Astrocyte (in vitro differentiated cells and primary cell): ENCODE data around the gene PIK3C2B. TPM values are rescaled to one million over a fixed set of nuclear protein-coding genes. Genes with fewer than 3 reads are reported as not detected.

ENCODE experiments used
- DNase-seq: peaks from one replicate; pipeline ENCODE4 v3.0.0-alpha.2; 2010; ENCODE audit warnings: low read depth
- FAIRE-seq: peaks from 2 replicates; lab custom pipeline; 2011; peaks lifted over from hg19 to GRCh38; lab: Jason Lieb, UNC
- H2AFZ ChIP-seq: 2 replicates; pipeline ENCODE4 v1.6.0; 2012; ENCODE audit warnings: low read depth, low read length, inconsistent platforms
- H3K27ac ChIP-seq: 2 replicates; pipeline ENCODE4 v1.5.1; 2011; ENCODE audit warnings: low read depth, low read length, inconsistent platforms
- H3K27me3 ChIP-seq: 2 replicates; pipeline ENCODE4 v1.6.0; 2011; ENCODE audit warnings: low read length, inconsistent platforms; ENCODE audit not compliant: insufficient read depth
- H3K36me3 ChIP-seq: 2 replicates; pipeline ENCODE4 v1.5.1; 2011; ENCODE audit warnings: low read length, inconsistent platforms; ENCODE audit not compliant: insufficient read depth
- H3K4me1 ChIP-seq: 2 replicates; pipeline ENCODE4 v1.5.1; 2011; ENCODE audit warnings: low read length, inconsistent platforms; ENCODE audit not compliant: insufficient read depth
- H3K4me2 ChIP-seq: 2 replicates; pipeline ENCODE4 v1.6.0; 2012; ENCODE audit warnings: low read length, inconsistent platforms
- H3K4me3 ChIP-seq: 2 replicates; pipeline ENCODE4 v1.5.1; 2011; ENCODE audit warnings: low read depth, mild to moderate bottlenecking, low read length, inconsistent platforms; ENCODE audit not compliant: insufficient read depth
- H3K79me2 ChIP-seq: 2 replicates; pipeline ENCODE4 v1.6.0; 2012; ENCODE audit warnings: mild to moderate bottlenecking, low read length, inconsistent platforms; ENCODE audit not compliant: insufficient read depth
- H3K9ac ChIP-seq: 2 replicates; pipeline ENCODE4 v1.6.0; 2012; ENCODE audit warnings: mild to moderate bottlenecking, low read length, inconsistent platforms
- H3K9me3 ChIP-seq: 2 replicates; pipeline ENCODE4 v1.5.1; 2012; ENCODE audit warnings: low read depth, mild to moderate bottlenecking, low read length, inconsistent platforms; ENCODE audit not compliant: insufficient read depth
- H4K20me1 ChIP-seq: 2 replicates; pipeline ENCODE4 v1.6.0; 2012; ENCODE audit warnings: low read length, inconsistent platforms; ENCODE audit not compliant: insufficient read depth
- H3K27ac Mint-ChIP-seq: one replicate; pipeline ENCODE4 v1.8.0; 2021; ENCODE audit warnings: mild to moderate bottlenecking, mixed read lengths; ENCODE audit not compliant: unreplicated experiment
- H3K27me3 Mint-ChIP-seq: one replicate; pipeline ENCODE4 v1.8.0; 2021; ENCODE audit warnings: low read depth, mixed read lengths; ENCODE audit not compliant: unreplicated experiment
- H3K36me3 Mint-ChIP-seq: one replicate; pipeline ENCODE4 v1.8.0; 2021; ENCODE audit warnings: low read depth, mixed read lengths; ENCODE audit not compliant: unreplicated experiment
- H3K4me1 Mint-ChIP-seq: one replicate; pipeline ENCODE4 v1.8.0; 2021; ENCODE audit warnings: low read depth, mixed read lengths; ENCODE audit not compliant: unreplicated experiment
- H3K4me3 Mint-ChIP-seq: one replicate; pipeline ENCODE4 v1.8.0; 2021; ENCODE audit warnings: mild to moderate bottlenecking, moderate library complexity, mixed read lengths; ENCODE audit not compliant: unreplicated experiment
- H3K9me3 Mint-ChIP-seq: one replicate; pipeline ENCODE4 v1.8.0; 2021; ENCODE audit warnings: mild to moderate bottlenecking, mixed read lengths; ENCODE audit not compliant: unreplicated experiment
- EZH2 ChIP-seq: IDR thresholded peaks from 2 replicates; pipeline ENCODE4 v1.6.1; 2012; ENCODE audit warnings: mild to moderate bottlenecking, low read length, inconsistent platforms; ENCODE audit not compliant: insufficient read depth
- total RNA-seq: library from RNA; stranded (reverse); gene quantifications from 2 replicates; pipeline ENCODE4 v1.2.1, GENCODE V29; 2021
- TF ChIP-seq, protein P1 (sequence below): IDR thresholded peaks from 2 replicates; pipeline ENCODE4 v1.5.1; 2011; ENCODE audit warnings: low read depth, mild to moderate bottlenecking, inconsistent platforms, low read length, moderate library complexity; ENCODE audit not compliant: insufficient read depth

The PIK3C2B gene
- total RNA-seq, 1 donor from 2014 or later = 19.3 TPM

DNA sequence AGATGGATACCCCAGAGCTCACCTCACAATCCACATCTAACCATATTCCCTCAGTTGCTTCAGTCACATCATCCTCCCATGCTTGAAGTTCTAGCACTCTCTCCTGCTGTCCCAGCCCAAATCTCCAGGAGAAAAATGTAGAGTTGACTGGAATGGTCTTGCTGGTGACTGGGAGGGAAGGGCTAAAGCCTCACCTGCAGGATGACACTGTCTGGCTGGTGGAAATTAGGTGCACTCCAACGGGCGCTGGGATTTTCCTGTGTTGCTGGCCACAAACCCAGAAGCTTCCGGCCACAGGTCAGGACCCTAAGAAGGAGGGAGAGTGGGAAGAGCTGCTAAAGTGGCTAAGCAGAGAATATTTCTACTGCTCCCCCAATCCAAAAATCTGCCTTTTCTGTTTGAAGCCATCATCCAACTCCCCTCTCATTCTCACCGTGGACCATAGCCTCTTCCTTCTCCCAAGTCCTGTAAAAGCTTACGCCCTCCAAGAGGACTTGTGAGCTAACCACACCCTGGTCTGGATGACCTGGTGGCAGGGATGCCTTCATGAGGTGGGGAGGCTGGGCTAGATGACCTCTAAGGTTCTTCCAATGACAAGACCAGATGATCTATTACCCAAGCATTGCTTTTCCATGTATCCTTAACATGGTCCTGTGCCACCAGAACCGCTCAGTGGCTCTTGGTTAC lies 45.5 kb downstream of the PIK3C2B start:
- no peak overlapping the region for H3K27ac Mint-ChIP-seq
- DNase-seq (no peak), FAIRE-seq (no peak)
- TF ChIP-seq, protein P1, sequence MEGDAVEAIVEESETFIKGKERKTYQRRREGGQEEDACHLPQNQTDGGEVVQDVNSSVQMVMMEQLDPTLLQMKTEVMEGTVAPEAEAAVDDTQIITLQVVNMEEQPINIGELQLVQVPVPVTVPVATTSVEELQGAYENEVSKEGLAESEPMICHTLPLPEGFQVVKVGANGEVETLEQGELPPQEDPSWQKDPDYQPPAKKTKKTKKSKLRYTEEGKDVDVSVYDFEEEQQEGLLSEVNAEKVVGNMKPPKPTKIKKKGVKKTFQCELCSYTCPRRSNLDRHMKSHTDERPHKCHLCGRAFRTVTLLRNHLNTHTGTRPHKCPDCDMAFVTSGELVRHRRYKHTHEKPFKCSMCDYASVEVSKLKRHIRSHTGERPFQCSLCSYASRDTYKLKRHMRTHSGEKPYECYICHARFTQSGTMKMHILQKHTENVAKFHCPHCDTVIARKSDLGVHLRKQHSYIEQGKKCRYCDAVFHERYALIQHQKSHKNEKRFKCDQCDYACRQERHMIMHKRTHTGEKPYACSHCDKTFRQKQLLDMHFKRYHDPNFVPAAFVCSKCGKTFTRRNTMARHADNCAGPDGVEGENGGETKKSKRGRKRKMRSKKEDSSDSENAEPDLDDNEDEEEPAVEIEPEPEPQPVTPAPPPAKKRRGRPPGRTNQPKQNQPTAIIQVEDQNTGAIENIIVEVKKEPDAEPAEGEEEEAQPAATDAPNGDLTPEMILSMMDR = no peak
- no peak for TF ChIP-seq EZH2
- Histone ChIP-seq H3K27ac (no peak overlapping the region), H2AFZ (no peak overlapping the region), H3K36me3 (no peaks in the 10 kb centered on the region), H3K4me1 (no peaks in the 10 kb centered on the region), H4K20me1 (no peaks in the 10 kb centered on the region), H3K9ac (no peak overlapping the region), H3K9me3 (no peaks in the 10 kb centered on the region), H3K79me2 (no peaks in the 10 kb centered on the region), H3K27me3 (peaks cover 2% of the 10 kb centered on the region), H3K4me2 (no peak overlapping the region), H3K4me3 (no peak overlapping the region)
- H3K27me3 Mint-ChIP-seq = peaks cover 8% of the 10 kb centered on the region
- H3K9me3 Mint-ChIP-seq = no peaks in the 10 kb centered on the region
- H3K36me3 Mint-ChIP-seq = peaks cover 39% of the 10 kb centered on the region
- H3K4me3 Mint-ChIP-seq = no peak overlapping the region
- no peaks in the 10 kb centered on the region for H3K4me1 Mint-ChIP-seq

DNA sequence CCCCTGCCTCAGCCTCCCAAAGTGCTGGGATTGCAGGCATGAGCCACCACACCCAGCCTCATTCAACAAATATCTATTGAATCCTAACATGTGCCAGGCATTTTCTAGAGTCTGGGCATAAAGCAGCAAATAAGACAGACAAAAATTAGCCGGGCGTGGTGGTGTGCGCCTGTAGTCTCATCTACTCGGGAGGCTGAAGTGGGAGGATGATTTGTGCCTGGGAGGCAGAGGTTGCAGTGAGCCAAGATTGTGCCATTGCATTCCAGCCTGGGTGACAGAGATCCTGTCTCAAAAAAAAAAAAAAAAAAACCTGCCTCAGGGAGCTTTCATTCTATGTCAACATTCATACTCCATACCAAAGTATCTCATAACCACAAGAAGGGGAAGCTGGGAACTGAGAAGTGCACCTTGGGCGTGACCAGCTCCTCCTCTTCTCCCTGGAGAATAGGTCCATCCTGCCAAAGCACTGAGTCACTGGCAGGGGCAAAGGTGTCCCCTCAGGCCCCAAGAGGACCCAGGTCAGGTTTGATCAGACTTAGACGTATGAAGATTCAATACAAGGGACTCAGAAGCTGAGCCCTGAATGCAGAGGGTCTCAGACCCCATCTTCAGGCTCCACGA lies 46.2 kb downstream of the PIK3C2B start:
- peaks cover 2% of the 10 kb centered on the region for H3K27me3 ChIP-seq
- no peak overlapping the region for H3K9ac ChIP-seq
- no peak overlapping the region for H3K4me3 ChIP-seq
- H3K27ac ChIP-seq = no peak overlapping the region
- no peak for FAIRE-seq
- no peak overlapping the region for H2AFZ ChIP-seq
- no peaks in the 10 kb centered on the region for H3K9me3 Mint-ChIP-seq
- H3K27ac Mint-ChIP-seq = no peak overlapping the region
- H3K27me3 Mint-ChIP-seq = peaks cover 9% of the 10 kb centered on the region
- TF ChIP-seq, protein P1 = no peak
- no peak for TF ChIP-seq EZH2
- peaks cover 41% of the 10 kb centered on the region for H3K36me3 Mint-ChIP-seq
- H3K4me3 Mint-ChIP-seq = no peak overlapping the region
- H3K79me2 ChIP-seq = no peaks in the 10 kb centered on the region
- no peaks in the 10 kb centered on the region for H3K36me3 ChIP-seq
- H3K4me1 ChIP-seq = no peaks in the 10 kb centered on the region
- H4K20me1 ChIP-seq = no peaks in the 10 kb centered on the region
- H3K9me3 ChIP-seq = no peaks in the 10 kb centered on the region
- peaks cover 3% of the 10 kb centered on the region for H3K4me1 Mint-ChIP-seq
- no peak overlapping the region for H3K4me2 ChIP-seq
- DNase-seq = no peak

DNA sequence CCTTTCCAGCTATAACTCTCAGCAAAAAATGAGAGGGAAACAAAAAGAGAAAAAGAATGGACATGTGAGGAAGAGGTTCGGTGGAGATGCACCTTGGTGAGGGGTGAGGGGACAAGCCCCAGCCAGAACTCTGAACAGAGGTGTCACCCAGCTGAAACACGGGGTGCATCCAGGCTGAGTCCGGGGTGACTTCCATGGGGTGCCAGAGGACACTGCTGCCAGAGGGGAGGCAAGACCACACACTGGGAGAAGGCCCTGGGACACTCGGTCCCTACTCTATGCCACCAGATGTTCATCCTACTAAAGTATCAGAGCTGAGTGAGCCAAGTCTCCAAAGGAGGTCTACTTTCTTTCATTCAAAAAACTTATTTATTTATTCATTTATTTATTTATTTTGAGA lies 46.9 kb downstream of the PIK3C2B start:
- DNase-seq (no peak), FAIRE-seq (no peak)
- H3K4me3 ChIP-seq = no peak overlapping the region
- H3K9me3 Mint-ChIP-seq = no peaks in the 10 kb centered on the region
- H3K27me3 Mint-ChIP-seq = peaks cover 14% of the 10 kb centered on the region
- no peaks in the 10 kb centered on the region for H3K36me3 ChIP-seq
- H3K27me3 ChIP-seq = peaks cover 2% of the 10 kb centered on the region
- no peak overlapping the region for H3K27ac Mint-ChIP-seq
- peaks cover 40% of the 10 kb centered on the region for H3K36me3 Mint-ChIP-seq
- no peak overlapping the region for H2AFZ ChIP-seq
- no peak overlapping the region for H3K4me2 ChIP-seq
- H3K9me3 ChIP-seq = no peaks in the 10 kb centered on the region
- no peaks in the 10 kb centered on the region for H3K4me1 ChIP-seq
- H3K9ac ChIP-seq = no peak overlapping the region
- H3K4me3 Mint-ChIP-seq = no peak overlapping the region
- no peaks in the 10 kb centered on the region for H4K20me1 ChIP-seq
- TF ChIP-seq EZH2 = no peak
- TF ChIP-seq, protein P1 = no peak
- H3K27ac ChIP-seq = no peak overlapping the region
- H3K79me2 ChIP-seq = no peaks in the 10 kb centered on the region
- peaks cover 3% of the 10 kb centered on the region for H3K4me1 Mint-ChIP-seq
